NCI-H526 treated with DMSO at 0.1 percent for 48 hours (cell line): ENCODE results near the gene ESPN.

ENCODE experiments used
- DNase-seq: peaks from one replicate; lab custom pipeline; 2025; lab: John Stamatoyannopoulos, UW

Gene ESPN

DNA sequence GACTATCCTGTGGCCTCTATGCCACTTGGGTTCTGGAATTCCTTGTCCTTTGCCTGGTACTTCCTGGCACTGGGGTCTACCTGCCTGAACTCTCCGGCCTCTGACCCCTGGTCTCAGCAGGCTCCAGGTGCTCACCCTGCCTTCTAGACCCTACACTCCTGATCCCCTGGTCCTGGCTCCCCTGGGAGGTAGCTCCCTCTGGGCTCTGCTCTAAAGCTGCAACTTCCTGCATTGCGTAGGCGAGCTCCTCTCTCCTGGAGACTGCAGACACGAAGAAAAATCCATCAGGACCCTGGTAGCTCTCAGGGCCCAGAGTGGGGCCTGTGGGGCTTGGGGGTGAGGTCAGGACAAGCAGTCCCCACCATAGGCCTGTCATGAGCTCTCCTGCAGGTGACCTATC lies 74.7 kb downstream of the ESPN start:
- DNase-seq, result no peak

- DNase-seq, result no peak
Measured at GRCh38 chr1:6500544-6501278, 76.1 kb downstream of the ESPN start.

GRCh38 chr1:6501279-6501813 lies 76.8 kb downstream of the ESPN start:
- DNase-seq, result no peak

- no peak for DNase-seq
Measured at GRCh38 chr1:6502000-6502891, 77.7 kb downstream of the ESPN start.

- no peak for DNase-seq
Measured at GRCh38 chr1:6503884-6504602, 79.5 kb downstream of the ESPN start.

DNA sequence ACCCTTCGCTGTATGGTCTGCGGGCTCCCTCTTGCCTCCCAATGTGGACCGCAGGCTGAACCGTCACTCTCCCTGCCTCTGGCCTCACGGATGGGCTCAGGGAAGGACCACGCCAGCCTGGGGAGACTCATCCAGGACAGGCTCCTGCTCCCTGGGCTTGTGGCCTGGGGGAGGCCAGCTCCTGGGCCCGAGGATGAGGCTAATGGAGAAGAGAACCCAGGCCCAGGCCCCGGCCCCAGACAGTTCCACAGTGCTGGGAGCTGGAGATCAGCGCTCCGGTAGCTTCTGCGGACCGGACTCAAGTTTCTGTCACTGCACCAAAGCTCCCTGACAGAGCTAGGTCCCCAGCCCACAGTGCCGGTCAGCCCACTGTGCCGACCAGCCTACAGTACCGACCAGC lies 80.3 kb downstream of the ESPN start:
- DNase-seq, result no peak

- DNase-seq, result no peak
Measured at GRCh38 chr1:6505367-6506209, 81.0 kb downstream of the ESPN start.

- no peak for DNase-seq
Measured at GRCh38 chr1:6506210-6507036, 81.8 kb downstream of the ESPN start.

DNA sequence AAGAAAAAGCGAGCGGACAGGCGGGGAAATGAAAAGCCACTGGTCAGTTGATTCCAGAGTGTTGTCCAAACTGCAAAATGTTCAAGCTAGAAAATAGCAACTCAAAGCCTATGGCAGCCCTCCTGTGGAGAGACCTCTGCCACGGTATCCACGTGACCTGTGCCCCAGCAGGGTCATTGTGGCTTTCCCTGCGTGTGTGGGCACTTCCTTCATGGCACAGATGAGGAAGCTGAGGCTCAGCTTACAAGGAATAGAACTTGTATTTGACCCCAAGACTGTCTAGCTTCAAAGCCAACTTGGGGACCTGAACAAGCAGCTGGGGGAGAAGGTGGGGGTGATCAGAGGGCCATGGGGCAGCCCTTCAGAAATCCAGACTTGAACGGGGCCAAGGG lies 82.5 kb downstream of the ESPN start:
- no peak for DNase-seq

DNA sequence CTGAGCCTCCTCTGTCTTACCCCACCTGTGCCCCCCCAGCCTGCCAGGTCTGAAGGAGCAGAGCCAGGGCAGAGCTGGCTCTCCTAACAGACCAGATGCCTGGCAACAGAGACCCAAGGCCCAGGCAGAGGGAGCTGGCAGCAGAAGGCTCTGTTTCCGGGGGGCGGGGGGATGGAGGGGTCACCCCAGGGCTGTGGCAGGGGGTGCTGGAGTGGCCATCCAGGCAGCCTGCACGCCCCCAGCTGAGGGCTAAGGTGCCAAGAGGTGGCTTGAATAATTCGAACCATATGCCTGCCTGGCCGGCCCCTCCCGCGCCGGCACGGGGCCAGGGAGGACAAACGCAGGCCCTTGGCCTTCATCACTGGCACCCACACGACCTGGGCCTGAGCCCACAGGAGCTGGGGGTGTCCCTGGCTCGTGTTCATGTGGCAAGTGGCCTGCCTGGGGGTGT lies 82.9 kb downstream of the ESPN start:
- DNase-seq, result no peak

DNA sequence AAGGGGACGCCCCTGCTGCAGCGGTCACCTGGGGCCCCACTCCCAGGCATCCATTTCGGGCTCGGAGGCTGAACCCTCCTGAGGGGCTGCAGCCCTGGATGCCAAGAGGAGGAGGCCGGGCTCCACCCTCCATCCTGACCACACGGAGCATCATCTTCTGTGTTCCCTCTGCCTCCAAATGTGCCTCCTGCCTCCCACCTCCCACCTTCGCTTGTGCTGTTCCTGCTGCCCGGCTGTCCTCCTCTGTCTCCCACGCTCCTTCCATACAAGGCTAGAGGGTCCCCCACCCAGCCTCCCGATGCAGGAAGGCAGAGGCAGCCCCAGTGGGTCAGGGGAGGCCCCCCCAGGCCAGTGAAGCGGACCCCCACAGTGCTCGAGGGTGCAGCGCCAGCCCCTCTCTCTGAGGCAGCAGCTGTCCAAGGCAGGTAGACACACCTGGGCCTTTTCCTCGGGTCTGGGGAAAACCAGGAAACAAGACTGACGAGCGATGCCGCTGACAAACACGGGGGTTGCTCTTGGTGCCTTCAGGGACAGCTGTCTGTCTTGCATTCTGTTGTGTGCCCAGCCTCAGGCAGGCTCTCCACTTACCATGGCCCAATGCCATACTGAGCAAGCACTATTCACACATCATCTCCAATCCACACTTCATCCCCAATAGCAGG lies 83.7 kb downstream of the ESPN start:
- no peak for DNase-seq

DNA sequence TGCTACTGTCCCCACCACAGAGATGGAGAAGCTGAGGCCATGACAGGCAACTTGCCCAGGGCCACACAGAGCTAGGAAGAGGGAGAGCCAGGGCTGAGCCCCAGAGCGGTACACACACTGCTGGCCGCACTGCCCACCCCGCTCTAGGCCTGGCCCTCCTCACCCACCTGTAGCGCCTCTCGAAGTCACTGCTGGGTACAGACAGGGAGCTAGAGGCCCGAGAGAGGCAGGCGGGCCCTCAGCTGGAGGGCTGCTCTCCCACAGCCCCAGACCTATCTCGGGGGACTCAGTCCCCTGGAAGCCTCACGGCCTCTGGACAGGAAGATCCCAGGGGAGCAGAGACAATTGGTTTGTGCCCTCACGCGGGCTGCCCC lies 84.2 kb downstream of the ESPN start:
- DNase-seq, result no peak

GRCh38 chr1:6509220-6509918 lies 84.8 kb downstream of the ESPN start:
- DNase-seq, result no peak

DNA sequence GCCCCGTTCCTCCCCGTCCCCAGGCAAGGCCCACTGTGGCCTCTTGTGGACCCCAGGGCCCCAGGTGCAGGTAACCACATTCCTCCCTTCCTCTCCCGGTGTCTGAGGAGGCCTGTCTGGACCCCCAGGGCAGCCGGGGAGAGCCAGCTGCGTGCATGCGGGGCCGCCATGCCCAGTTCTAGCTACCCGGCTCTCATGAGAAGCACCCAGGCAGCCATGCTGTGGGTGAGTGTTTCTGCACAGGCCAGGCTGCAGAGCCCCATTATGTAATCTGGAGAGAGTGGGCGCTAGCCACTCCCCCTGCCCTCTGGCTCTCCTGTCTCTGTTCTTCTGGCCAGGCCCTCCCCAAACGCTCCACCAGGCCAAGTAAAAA lies 85.3 kb downstream of the ESPN start:
- no peak for DNase-seq

GRCh38 chr1:6510493-6510892 lies 85.9 kb downstream of the ESPN start:
- no peak for DNase-seq
